Bronchial epithelial cell (primary cell): Measurements from ENCODE around the gene MYO18A. TPM values are rescaled to one million over a fixed set of nuclear protein-coding genes. Genes with fewer than 3 reads are reported as not detected.
"Not testable (repeated sequence)": the region's sequence is repeated elsewhere in the genome, so short reads cannot be mapped to it uniquely, and the experiment has no call there.

Experiments
- DNase-seq: peaks from one replicate; pipeline ENCODE4 v3.0.0-alpha.2; 2010; ENCODE audit warnings: low read depth
- FAIRE-seq: peaks from 2 replicates; lab custom pipeline; 2011; peaks lifted over from hg19 to GRCh38; lab: Jason Lieb, UNC
- H3K27me3 ChIP-seq: 2 replicates; pipeline ENCODE4 v1.5.1; 2011; ENCODE audit warnings: low read length; ENCODE audit not compliant: control insufficient read depth, insufficient read depth
- H3K36me3 ChIP-seq: 2 replicates; pipeline ENCODE4 v1.5.1; 2011; ENCODE audit warnings: low read length; ENCODE audit not compliant: control insufficient read depth, insufficient read depth
- H3K4me3 ChIP-seq: 2 replicates; pipeline ENCODE4 v1.5.1; 2011; ENCODE audit warnings: mild to moderate bottlenecking, low read depth, low read length, control low read depth
- CTCF ChIP-seq: IDR thresholded peaks from 2 replicates; pipeline ENCODE4 v1.5.1; 2011; ENCODE audit warnings: mild to moderate bottlenecking, moderate library complexity, low read length, control low read depth, inconsistent platforms; ENCODE audit not compliant: insufficient read depth, severe bottlenecking
- total RNA-seq: library from RNA; depleted of rRNA; stranded (reverse); fragments of >200 nt; gene quantifications from 2 replicates; pipeline ENCODE4 v1.2.1, GENCODE V29; 2014

Gene MYO18A
- total RNA-seq, 1 donor from 2014 or later, result 23.4 TPM

- Histone ChIP-seq H3K36me3 (peaks cover 3% of the 10 kb centered on the region), H3K4me3 (no peak overlapping the region), H3K27me3 (no peaks in the 10 kb centered on the region)
- TF ChIP-seq CTCF, result no peak
- DNase-seq (no peak), FAIRE-seq (no peak)
These were observed 7.6 kb downstream of the MYO18A start for GRCh38 chr17:29172589-29172988.

GRCh38 chr17:29170682-29171081, 9.5 kb downstream of the MYO18A start:
- H3K27me3 ChIP-seq, result no peaks in the 10 kb centered on the region
- H3K4me3 ChIP-seq, result no peak overlapping the region
- H3K36me3 ChIP-seq, result peaks cover 10% of the 10 kb centered on the region
- no peak for TF ChIP-seq CTCF
- no peak for FAIRE-seq
- no peak for DNase-seq

- no peaks in the 10 kb centered on the region for H3K27me3 ChIP-seq
- H3K36me3 ChIP-seq, result peaks cover 15% of the 10 kb centered on the region
- no peak overlapping the region for H3K4me3 ChIP-seq
- no peak for TF ChIP-seq CTCF
- no peak for DNase-seq
- no peak for FAIRE-seq
These were observed 10.2 kb downstream of the MYO18A start for GRCh38 chr17:29169806-29170591.

GRCh38 chr17:29168759-29169126, 11.5 kb downstream of the MYO18A start:
- peaks cover 18% of the 10 kb centered on the region for H3K36me3 ChIP-seq
- not testable (repeated sequence) for H3K27me3 ChIP-seq, H3K4me3 ChIP-seq, DNase-seq, FAIRE-seq

- no peak for FAIRE-seq
- no peak for TF ChIP-seq CTCF
- DNase-seq, result no peak
- Histone ChIP-seq H3K36me3 (peaks cover 21% of the 10 kb centered on the region), H3K4me3 (no peak overlapping the region), H3K27me3 (no peaks in the 10 kb centered on the region)
These were observed 12.0 kb downstream of the MYO18A start for GRCh38 chr17:29168079-29168758.

GRCh38 chr17:29167393-29168078, 12.7 kb downstream of the MYO18A start:
- no peaks in the 10 kb centered on the region for H3K27me3 ChIP-seq
- DNase-seq (no peak), FAIRE-seq (no peak)
- H3K4me3 ChIP-seq, result no peak overlapping the region
- TF ChIP-seq CTCF, result no peak
- H3K36me3 ChIP-seq, result peaks cover 22% of the 10 kb centered on the region
